ENCODE results near the gene TOPBP1.
A peak's percentile ranks its signal among the peaks of the same experiment; 100 is the strongest.
"Not testable (repeated sequence)": the region's sequence is repeated elsewhere in the genome, so short reads cannot be mapped to it uniquely, and the experiment has no call there.

TOPBP1 gene

DNA sequence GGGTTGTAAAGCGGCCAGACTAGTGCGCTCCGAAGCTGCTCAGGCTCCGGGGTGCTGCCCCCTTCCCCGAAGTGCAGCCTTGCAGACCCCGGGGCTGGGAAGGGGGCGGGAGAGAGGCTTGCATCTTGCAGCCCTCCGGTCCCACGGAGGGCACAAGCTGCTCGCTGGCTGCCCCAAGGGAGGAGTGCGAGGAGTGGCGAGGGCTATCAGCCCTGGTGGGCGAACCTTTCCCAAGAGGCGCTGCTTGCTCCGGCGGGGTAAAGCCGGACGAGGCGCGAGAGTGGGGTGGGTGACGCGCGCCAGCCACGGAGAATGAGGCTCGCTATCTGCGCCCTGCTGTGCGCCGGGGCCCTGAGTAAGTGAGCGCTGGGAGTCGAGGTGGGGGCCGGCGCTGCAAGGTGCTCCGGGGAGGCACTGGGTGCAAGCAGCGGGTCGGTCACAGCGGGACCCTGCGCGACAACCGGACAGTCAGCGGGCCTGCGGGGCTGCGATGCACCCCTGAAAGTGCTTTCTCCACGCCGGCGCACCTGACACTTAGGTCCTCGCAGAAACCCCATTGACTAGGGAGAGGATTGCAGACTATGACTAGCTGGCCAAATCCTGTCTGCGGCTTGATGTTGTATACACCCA is 12.7 kb upstream of the TOPBP1 start:
- DNase-seq (ENCODE audit: low spot score): no peak

DNA sequence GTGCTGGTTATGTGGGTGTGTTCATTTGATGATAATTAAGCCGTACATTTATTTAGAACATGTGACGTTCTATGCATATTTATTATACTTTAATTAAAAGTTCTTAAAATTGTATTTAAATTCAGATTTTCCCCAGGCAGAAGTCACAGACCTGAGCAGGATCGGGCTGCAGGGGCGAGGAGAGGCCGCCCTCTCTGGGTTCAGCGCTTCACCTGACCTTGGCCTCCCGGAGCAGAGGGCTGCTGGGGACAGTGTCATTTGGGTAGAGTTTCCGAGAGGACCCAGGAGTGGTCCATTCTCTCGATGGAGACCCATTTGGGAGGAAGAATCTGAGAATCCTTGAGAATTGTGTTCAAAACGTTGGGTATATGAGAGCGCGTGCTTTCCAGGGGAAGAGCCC is 12.0 kb upstream of the TOPBP1 start:
- no peak for DNase-seq (ENCODE audit: low spot score)

DNA sequence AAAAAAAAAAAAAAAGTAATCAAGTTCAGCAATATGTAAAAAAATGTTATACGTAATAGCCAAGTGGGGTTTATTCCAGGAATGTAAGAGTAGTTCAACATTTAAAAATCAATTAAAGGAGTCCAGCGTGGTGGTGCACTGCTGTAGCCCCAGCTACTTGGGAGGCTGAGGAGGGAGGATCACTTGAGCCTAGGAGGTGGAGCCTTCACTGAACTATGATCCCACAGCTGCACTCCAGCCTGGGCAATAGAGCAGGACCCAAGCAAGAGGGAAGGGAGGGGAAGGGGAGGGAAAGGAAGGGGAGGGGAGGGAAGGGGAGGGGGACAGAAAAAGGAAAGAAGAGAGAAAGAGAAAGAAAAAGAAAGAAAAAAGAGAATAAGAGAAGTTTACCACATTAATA is 10.7 kb upstream of the TOPBP1 start:
- DNase-seq (ENCODE audit: low spot score): no peak

DNA sequence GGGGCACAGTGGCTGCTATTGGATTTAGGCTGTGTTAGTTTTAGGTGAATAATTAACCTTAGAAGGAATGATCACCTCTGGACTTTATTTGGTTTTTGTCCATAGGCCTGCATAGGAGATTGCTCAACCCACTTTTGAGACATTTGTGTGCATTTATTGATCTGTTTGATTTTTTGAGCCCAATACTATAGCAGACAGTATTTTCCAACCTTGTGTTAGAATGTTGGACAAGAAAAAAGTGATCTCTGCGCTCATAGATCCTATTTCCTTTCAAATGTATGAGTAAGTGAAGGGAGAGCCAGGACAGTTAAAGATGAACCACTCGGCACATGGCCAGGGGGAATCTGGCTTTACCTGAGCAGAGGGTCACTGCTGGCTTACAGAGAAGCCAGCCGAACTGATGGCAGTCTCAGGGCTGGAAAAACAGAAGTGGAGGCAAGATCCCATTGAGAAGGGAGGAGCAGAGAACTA is 8.8 kb upstream of the TOPBP1 start:
- DNase-seq (ENCODE audit: low spot score): no peak

DNA sequence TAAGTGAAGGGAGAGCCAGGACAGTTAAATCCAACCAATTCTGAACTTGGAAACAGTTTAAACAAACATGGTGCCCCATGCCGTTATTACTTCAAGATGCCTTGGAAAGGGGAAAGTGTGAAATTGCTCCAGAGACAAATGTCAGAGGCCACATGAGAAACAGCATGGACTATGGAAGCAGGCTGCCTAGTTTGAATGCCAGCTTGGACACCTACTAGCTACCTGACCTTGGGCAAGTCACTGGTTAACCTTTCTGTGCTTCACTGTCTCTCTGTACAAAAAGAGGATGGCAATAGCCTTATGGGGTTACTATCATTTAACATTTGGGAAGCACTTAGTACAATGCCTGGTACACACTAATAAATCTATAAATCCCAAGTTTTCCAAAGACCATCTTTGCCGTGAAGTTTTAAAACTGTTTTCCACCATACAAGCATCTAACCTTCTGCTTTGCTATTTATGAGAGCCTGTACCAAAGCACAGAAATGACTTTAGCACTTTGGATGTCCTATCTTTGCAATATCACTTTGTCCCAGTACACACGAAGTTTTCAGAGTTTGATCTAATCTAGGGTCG is 8.3 kb upstream of the TOPBP1 start:
- DNase-seq (ENCODE audit: low spot score): no peak

DNA sequence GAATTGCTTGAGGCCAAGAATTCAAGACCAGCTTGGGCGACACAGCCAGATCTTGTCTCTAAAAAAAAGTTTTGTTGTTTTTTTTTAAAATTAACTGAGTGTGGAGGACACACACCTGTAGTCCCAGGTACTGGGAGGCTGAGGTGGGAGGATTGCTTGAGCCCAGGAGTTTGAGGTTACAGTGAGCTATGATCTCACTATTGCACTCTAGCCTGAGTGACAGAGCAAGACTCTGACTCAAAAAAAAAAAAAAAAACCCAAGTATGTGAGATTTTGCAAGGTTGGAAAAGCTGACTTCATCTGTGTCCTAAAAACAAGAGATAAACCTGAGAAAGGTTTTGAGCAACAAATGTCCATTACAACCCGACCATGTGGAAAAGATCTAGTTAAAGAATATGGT is 5.4 kb upstream of the TOPBP1 start:
- DNase-seq (ENCODE audit: low spot score): no peak

DNA sequence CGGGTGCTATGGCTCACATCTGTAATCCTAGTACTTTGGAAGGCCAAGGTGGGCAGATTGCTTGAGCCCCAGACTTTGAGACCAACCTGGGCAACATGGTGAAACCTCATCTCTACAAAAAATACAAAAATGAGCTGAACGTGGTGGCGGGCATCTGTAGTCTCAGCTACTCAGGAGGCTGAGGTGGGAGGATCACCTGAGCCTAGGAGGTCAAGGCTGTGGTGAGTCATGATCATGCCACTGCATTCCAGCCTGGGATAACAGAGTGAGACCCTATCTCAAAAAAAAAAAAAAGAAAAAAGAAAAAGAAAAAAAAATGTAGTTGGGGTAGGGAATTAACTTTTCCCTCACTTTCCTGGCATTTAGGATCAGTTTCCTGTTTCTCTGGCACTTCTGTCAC is 3.4 kb upstream of the TOPBP1 start:
- not testable (repeated sequence) for DNase-seq (ENCODE audit: low spot score)

DNA sequence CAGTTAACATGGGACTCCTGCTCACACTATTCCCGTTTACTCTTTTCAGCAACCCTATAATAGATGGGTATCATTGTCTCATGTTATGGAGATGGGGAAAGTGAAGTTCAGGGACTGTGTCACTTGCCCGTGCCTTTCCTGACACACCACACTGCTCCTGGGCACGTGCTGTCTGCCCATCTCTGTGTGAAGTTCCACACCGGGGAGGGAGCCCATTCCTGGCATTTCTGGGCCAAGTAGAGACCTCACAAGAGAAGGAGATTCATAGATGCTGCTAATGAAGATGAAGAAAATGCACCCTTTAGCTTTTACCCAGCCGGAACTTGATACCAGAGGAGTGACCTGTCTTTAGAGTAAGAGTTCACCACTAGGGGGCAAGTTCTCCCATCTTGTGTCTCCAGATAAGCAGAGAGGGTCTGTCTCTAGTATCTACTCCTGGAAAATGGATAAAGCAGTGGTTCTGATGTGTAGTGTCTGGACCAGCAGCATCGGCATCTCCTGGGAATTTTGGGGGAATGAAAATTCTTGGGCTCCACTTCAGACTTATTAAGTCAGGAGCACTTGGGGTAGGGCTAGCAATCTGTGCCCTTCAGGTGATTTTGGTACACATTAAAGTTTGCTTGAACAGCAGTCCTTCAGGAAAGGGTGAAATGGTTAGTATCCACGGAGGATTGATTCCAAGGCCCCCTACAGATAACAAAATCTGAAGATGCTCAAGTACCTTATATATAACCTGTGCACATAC is 2.0 kb upstream of the TOPBP1 start:
- DNase-seq (ENCODE audit: low spot score): peak; percentile 61

DNA sequence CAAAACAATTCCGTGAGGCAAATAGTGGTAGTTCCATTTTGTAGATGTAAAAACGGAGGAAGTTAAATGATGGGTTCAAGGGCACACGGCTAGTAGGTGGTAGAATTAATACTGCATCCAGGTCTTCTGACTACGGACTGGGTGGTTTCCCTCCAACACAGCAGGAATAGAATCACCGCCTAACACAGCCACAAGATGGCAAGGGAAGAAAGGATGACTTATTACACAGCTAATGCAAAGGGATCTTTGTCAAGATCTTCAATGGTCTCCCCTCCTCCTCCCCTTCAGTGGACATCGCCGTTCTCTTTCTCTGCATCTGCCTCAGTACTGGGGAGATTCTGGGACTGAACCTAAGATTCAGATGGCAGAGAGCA is 524 bp upstream of the TOPBP1 start:
- DNase-seq (ENCODE audit: low spot score): peak; percentile 30

DNA sequence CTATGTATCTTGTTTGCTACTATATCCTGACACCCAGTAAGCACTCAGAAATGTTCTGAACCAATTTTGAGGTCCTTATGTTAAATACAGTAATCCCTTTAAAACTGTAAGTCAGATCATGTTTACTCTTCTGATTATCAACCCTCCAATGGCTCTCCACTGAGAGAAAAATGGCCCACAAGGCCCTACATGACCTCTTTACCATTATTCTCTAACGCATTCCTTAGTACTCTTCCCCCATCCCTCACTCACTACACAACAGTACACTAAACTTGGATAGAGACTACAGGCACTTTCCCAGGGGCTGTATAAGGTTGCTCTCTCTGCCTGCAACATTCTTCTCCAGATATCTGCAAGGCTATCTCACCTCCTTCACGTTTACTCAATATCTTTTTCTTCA is 1.9 kb downstream of the TOPBP1 start:
- DNase-seq (ENCODE audit: low spot score): no peak

GRCh38 chr3:133655731-133656515 is 5.8 kb downstream of the TOPBP1 start:
- DNase-seq (ENCODE audit: low spot score): no peak

DNA sequence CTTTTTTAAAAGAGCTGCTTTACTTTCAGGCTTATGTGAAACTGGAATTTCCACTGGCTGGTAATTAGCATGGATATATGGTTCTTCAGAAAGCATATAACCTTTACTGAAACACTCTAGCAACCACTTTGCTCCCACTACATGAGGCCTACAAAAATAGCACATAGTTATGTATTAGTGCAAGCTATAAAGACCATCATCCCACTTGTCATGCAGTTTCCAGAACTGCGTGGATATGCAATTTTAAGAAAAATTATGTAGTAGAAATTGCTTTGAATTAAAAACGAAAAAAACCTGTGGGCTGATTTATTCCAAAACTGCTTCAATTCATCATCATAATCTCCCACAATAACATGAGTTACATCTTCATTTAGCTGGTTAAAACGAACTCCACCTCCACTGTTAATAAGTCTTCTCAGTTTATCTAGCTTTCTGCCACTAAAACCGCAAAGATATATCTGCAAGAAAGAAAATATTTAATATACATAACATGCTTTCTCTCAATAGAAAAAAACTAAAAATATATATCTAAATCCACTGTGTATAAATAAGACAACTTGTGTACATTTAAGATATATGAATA is 12.2 kb downstream of the TOPBP1 start:
- DNase-seq (ENCODE audit: low spot score): no peak

DNA sequence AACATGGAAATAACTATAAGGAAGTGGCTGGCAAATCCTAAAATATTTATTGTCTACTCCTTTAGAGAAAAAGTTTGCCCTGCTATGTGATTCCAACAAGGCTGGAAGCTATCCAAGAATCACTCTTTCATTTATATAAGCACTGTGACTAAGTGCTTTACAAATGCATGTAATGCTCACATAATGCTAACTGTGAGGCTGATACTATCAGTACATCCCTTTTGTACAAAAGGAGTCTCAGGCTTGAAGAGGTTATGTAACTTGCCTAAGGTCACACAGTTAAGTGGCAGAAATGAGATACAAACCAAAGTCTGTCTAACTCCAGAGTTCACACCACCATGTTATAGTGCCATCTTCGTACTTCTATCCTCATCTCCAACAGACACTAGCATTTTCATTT is 17.0 kb downstream of the TOPBP1 start:
- peak; percentile 50 for DNase-seq (ENCODE audit: low spot score)

DNA sequence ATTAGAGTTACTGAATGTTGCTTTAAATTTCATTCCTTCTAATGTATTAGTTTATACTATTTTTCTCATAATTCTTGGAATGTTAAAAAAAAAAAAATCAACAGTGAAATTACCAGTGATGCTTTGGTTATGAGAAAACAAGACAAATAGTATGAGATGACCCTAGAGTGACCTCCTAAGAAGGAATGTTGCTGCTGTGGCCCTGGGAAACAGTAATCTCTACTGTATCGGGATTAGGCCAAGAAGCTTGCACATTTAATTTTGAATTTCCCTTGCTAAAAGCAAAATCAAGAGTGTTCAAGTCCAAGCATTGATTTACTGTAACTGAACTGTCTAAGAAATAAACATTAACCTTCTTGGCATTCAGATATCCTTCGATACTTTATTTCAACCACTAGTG is 18.1 kb downstream of the TOPBP1 start:
- no peak for DNase-seq (ENCODE audit: low spot score)

DNA sequence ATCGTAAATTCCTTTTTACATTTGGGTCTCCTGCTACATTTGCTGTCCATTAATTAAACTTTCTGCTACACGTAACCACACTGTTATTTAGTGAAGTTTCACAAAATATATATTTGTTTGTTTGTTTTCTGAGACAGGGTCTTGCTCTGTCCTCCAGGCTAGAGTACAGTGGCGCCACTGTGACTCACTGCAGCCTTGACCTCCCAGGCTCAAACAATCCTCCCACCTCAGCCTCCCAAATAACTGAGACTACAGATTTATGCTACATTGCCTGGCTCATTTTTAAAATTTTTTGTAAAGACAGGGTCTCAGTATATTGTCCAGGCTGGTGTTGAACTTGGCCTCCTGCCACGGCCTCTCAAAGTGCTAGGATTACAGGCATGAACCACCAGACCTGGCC is 20.5 kb downstream of the TOPBP1 start:
- no peak for DNase-seq (ENCODE audit: low spot score)

DNA sequence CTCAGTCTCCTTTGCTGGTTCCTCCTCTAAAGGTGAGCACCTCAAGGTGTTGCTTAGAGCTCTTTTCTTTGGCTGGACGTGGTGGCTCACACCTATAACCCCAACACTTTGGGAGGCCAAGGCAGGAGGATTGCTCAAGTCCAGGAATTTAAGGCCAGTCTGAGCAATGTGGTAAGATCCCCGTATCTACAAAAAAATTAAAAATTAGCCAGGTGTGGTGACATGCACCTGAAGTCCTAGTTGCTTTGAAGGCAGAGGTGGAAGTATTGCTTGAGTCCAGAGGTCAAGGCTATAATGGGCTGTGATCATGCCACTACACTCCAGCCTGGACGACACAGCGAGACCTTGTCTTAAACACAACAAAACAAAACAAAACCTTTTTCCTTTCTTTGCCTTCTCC is 28.3 kb downstream of the TOPBP1 start:
- DNase-seq (ENCODE audit: low spot score): no peak

- DNase-seq (ENCODE audit: low spot score): no peak
These were observed 32.6 kb downstream of the TOPBP1 start for GRCh38 chr3:133629146-133629545.

DNA sequence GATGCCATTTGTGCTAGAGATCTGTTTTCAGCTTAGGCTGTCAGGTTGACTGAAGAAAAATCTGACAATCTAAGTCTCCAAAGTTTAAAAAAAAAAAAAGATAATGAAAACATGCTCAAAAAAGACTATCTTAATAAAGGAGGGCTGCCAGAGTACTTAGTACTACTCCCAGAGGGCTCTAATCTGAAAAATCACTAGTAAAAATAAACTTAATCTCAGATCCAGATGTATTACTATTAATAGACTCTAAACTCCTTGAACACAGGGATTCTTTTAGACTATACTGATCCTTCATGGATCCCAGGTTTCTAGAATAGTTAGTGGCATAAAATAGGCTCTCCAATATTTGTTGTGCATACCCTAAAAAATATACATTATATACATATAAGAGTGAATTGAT is 34.0 kb downstream of the TOPBP1 start:
- peak; percentile 14 for DNase-seq (ENCODE audit: low spot score)

DNA sequence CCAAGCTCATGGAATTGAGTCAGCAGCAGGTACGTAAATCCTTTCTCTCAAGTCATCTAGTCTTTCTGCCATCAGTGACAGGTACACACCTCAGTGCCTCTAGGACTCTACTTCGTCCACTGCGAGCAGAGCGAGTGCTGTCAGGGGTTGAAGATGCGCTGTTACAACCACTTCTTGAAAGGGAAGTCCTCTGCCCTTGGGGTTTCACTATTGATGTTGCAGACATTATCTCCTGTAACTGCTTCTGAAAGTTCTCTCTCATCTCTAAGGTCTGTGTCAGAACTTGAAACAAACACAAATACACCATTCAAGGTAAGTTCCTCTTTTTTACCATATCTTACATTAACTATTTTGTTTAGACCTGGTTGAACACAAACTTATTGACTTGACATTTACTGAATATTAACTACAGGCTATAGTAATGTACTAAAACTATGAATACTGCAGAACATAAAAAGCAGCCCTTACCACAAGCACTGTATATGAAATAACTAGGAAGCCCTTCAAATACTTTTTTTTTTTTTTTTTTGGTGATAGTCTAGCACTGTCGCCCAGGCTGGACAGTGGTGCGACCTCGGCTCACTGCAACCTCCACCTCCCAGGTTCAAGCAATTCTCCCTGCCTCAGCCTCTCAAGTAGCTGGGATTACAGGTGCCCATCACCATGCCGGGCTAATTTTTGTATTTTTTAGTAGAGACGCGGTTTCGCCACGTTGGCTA is 41.5 kb downstream of the TOPBP1 start:
- DNase-seq (ENCODE audit: low spot score): no peak

- DNase-seq (ENCODE audit: low spot score): no peak
These were observed 50.2 kb downstream of the TOPBP1 start for GRCh38 chr3:133611534-133611933.

- DNase-seq (ENCODE audit: low spot score): peak; percentile 4
These were observed 51.7 kb downstream of the TOPBP1 start for GRCh38 chr3:133610031-133610430.

GRCh38 chr3:133608388-133608787 is 53.4 kb downstream of the TOPBP1 start:
- no peak for DNase-seq (ENCODE audit: low spot score)
